ENCODE measurements around the gene RALB. TPM values are rescaled to one million over a fixed set of nuclear protein-coding genes. Genes with fewer than 3 reads are reported as not detected.

RALB gene
- total and polyA plus RNA-seq, 2 of the 8 experiments (the other 6 are each of a cell fraction or from before 2014, with no cell fraction given) = 12.0 to 16.6 TPM

DNA sequence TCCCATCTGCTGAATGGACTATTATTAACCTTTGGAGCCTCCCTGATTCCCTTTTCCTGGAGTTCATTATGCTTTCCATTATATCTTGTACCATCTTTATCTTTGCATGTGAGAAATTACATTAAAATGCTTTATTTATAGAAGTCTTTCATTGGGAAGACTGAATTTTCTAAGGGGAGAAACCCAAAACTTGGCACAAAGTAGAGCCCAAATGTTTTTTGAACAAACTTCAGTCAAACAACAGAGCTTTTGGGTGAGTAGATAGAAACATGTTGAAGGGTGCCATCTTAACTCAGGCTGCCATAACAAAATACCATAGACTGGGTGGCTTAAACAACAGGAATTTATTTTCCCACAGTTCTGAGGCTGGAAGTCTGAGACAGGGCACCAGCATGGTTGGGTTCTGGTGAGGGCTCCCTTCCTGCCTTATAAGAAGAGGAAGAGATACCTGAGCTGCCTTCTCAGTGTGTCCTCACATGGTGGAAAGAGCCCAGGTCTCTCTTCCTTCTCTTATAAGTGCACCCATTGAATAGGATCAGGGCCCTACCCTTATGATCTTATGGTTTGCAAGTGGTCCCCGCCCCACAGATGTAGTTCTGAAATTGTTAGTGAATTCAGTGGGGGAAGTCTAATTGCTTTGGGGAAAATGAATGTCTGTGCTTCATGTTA, 19.2 kb downstream of the RALB start (continued):
- TF ChIP-seq CHD7 (IDR thresholded peaks at IDR 0.05; ENCODE audit: insufficient replicate concordance, low read length) (no peak), CREB1 (IDR thresholded peaks at IDR 0.05) (no peak), CTBP2 (IDR thresholded peaks at IDR 0.05; ENCODE audit: borderline replicate concordance, insufficient read depth, insufficient read length, low read length) (no peak), YY1 (IDR thresholded peaks at IDR 0.05; ENCODE audit: low read depth, low read length) (no peak), BRCA1 (IDR thresholded peaks at IDR 0.05; ENCODE audit: low read depth, low read length) (no peak), KDM5A (IDR thresholded peaks at IDR 0.05; ENCODE audit: low read length) (no peak), HDAC2 (IDR thresholded peaks at IDR 0.05; ENCODE audit: borderline replicate concordance in 1 of 2, low read depth in 2 of 2, low read length in 2 of 2) (no peak), SRF (IDR thresholded peaks at IDR 0.05; ENCODE audit: low read depth, low read length) (no peak)
- TF ChIP-seq, protein P1, sequence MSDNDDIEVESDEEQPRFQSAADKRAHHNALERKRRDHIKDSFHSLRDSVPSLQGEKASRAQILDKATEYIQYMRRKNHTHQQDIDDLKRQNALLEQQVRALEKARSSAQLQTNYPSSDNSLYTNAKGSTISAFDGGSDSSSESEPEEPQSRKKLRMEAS (IDR thresholded peaks at IDR 0.05) = no peak
